Inflammatory macrophage (primary cell): Measurements from ENCODE around the gene ZNF888.
"Not testable (repeated sequence)": the region's sequence is repeated elsewhere in the genome, so short reads cannot be mapped to it uniquely, and the experiment has no call there.

Experiments used
- DNase-seq, 2 donors: peaks; one replicate each; pipeline ENCODE4 v3.0.0-alpha.2; 2020 to 2022

Gene ZNF888

DNA sequence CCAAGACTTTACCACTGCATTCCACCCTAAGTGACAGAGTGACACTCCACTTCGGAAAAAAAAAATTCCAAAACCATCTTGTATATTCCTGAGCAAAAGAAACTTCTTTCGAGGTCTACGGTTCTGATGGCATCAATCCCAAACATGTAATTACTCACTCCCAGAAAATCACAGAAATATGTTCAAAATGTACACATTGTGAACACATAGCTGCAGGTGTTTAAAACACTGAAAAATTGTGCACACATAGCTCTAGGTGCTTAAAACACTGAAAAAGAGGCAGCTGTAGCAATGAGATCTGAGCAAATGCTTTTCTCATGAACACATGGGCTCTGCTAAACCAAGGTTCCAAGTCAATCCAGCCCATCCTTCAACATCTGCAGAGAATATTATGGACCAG lies 51.8 kb downstream of the ZNF888 start:
- no peak for DNase-seq

DNA sequence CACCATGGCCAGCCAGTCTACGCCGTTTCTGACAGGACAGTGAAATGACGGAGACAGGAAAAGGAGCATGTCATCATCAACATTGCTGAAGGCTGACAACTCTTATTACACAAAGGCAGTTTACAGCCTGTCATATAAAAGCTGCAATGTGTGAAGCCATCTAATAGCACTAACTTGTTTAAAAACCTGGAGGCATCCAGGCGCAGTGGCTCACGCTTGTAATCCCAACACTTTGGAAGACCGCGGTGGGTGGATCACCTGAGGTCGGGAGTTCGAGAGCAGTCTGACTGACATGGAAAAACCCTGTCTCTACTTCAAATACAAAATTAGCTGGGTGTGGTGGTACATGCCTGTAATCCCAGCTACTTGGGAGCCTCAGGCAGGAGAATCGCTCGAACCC lies 55.2 kb downstream of the ZNF888 start:
- not testable (repeated sequence) for DNase-seq

DNA sequence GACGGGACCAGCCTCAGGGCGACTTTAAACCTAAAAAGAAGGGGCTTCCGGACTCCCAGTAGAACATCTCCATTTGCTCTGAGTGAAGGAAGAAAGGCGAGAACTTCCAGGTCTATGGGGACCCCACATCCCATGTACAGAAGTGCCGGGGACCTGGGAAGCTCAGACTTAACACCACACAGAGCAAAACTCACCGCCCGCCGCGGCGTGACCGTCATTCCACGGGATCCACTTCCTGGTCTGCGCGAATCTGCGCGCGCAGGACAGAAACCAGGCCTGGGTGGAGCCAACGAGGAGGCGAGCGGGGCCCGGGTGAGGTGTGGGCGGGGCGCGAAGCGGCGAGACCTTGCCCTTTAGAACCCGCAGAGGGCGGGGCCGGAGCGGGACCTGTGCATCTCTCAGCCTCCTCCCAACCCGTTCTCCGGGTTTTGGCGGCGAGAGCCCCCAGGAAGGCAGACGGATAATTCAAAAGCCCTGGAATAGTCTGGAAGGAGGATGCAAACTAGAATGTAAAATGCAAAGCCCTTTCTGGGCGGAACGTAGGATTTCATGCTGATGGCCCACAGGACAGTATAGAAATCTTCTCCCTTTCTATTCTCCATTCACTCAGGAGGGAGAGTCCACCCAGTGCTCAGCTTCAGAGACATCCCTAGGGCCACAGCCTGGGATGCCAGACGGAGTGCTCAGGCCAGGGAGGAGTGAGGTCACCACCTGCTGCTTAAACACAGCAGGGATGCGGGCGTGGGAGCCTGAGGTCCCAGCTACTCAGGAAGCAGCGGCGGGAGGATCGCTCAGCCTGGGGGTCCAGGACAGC lies 65.6 kb downstream of the ZNF888 start, which contains the start of gene ZNF468:
Gene ZNF468 (minus strand): TSS at position 242 of the 814 bp plus-strand sequence. CDS start 3,347 bp downstream, outside the sequence.
- peak; percentile 61 to 82 for DNase-seq

DNA sequence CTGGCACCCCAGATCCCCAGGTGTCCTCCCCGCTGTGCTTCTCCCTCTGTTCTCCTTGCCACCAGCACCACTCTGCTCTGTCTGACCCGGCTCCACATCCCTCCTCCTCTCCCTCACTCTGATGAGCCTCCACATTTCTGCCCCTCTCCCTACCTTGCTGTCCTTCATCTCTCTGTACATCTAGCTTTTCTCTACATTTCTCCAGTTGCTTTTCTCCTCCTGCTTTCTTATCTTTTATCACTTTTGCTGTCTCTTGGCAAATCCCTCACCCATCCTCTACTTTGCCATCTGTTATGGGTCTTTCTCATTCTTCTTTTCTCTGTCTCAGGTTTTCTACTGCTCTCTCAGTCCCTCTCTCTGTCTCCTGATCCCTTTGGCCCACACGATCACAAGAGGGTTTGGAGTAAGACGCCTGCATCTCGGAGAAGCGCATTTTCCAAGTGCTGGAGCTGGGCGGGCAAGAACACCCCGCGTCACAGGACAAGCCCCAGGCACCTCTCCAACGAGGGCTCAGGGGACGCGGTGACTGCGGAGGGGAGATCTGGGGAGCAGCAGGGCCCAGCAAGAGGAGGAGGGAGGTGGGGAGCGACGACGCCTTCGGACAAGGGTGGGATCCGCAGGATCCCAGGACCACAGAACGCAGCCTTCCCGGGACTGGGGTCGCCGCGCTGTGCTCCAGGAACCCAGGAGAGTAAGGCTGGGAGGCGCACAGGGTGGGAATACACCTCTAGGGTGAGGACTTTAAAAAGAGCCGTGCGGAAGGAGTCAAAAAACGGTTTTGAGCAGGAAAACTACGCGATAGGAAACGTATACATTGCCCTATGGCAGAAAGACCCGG lies 66.5 kb downstream of the ZNF888 start:
- peak in 1 of 2 donors; percentile 6 for DNase-seq
